ENCODE measurements around the gene SEH1L.

DNA sequence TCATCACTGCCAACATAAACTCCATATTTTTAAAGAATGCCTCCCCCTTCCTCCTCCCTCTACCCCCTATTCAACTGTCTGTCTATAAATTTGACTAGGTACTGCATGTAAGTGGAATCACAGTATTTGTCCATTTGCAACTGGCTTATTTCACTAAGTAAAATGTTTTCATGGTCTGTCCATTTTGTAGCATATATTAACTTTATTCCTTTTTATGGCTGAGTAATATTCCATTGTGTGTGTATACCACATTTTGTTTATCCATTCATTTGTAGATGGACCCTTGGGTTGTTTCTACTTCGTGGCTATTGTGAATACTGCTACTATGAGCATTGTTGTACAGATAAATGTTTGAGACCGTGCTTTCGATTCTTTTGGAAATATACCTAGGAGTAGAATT, 10.7 kb downstream of the SEH1L start:
- TF ChIP-seq, protein P1, sequence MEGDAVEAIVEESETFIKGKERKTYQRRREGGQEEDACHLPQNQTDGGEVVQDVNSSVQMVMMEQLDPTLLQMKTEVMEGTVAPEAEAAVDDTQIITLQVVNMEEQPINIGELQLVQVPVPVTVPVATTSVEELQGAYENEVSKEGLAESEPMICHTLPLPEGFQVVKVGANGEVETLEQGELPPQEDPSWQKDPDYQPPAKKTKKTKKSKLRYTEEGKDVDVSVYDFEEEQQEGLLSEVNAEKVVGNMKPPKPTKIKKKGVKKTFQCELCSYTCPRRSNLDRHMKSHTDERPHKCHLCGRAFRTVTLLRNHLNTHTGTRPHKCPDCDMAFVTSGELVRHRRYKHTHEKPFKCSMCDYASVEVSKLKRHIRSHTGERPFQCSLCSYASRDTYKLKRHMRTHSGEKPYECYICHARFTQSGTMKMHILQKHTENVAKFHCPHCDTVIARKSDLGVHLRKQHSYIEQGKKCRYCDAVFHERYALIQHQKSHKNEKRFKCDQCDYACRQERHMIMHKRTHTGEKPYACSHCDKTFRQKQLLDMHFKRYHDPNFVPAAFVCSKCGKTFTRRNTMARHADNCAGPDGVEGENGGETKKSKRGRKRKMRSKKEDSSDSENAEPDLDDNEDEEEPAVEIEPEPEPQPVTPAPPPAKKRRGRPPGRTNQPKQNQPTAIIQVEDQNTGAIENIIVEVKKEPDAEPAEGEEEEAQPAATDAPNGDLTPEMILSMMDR (IDR thresholded peaks at IDR 0.05; ENCODE audit: poor library complexity, severe bottlenecking): no peak
- no peak for TF ChIP-seq SMC3 (conservative IDR thresholded peaks at IDR 0.05; ENCODE audit: poor library complexity)
- no peak for TF ChIP-seq EZH2 (IDR thresholded peaks at IDR 0.05; ENCODE audit: borderline replicate concordance, insufficient read depth, low read length, poor library complexity, severe bottlenecking)
- TF ChIP-seq EP300 (conservative IDR thresholded peaks at IDR 0.05; ENCODE audit: poor library complexity, severe bottlenecking): no peak
- TF ChIP-seq POLR2AphosphoS5 (IDR thresholded peaks at IDR 0.05): no peak
- TF ChIP-seq REST (IDR thresholded peaks at IDR 0.05; ENCODE audit: borderline replicate concordance): no peak
- no peak for TF ChIP-seq TAF1 (IDR thresholded peaks at IDR 0.05; ENCODE audit: low read depth)
- no peak for TF ChIP-seq MXI1 (conservative IDR thresholded peaks at IDR 0.05; ENCODE audit: poor library complexity, severe bottlenecking)
- no peak for TF ChIP-seq RAD21 (conservative IDR thresholded peaks at IDR 0.05)

All from neural cell (in vitro differentiated cells).